LNCAP (cell line): ENCODE results near the gene RRP9.

Experiments
- TF ChIP-seq, protein P1 (sequence below): fragments of 450-650 bp; IDR thresholded peaks from 2 replicates; pipeline ENCODE4 v1.5.1; 2017; ENCODE audit warnings: mild to moderate bottlenecking

Gene RRP9

GRCh38 chr3:51943451-51944391 is 2.0 kb upstream of the RRP9 start:
- TF ChIP-seq, protein P1, sequence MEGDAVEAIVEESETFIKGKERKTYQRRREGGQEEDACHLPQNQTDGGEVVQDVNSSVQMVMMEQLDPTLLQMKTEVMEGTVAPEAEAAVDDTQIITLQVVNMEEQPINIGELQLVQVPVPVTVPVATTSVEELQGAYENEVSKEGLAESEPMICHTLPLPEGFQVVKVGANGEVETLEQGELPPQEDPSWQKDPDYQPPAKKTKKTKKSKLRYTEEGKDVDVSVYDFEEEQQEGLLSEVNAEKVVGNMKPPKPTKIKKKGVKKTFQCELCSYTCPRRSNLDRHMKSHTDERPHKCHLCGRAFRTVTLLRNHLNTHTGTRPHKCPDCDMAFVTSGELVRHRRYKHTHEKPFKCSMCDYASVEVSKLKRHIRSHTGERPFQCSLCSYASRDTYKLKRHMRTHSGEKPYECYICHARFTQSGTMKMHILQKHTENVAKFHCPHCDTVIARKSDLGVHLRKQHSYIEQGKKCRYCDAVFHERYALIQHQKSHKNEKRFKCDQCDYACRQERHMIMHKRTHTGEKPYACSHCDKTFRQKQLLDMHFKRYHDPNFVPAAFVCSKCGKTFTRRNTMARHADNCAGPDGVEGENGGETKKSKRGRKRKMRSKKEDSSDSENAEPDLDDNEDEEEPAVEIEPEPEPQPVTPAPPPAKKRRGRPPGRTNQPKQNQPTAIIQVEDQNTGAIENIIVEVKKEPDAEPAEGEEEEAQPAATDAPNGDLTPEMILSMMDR: no peak

DNA sequence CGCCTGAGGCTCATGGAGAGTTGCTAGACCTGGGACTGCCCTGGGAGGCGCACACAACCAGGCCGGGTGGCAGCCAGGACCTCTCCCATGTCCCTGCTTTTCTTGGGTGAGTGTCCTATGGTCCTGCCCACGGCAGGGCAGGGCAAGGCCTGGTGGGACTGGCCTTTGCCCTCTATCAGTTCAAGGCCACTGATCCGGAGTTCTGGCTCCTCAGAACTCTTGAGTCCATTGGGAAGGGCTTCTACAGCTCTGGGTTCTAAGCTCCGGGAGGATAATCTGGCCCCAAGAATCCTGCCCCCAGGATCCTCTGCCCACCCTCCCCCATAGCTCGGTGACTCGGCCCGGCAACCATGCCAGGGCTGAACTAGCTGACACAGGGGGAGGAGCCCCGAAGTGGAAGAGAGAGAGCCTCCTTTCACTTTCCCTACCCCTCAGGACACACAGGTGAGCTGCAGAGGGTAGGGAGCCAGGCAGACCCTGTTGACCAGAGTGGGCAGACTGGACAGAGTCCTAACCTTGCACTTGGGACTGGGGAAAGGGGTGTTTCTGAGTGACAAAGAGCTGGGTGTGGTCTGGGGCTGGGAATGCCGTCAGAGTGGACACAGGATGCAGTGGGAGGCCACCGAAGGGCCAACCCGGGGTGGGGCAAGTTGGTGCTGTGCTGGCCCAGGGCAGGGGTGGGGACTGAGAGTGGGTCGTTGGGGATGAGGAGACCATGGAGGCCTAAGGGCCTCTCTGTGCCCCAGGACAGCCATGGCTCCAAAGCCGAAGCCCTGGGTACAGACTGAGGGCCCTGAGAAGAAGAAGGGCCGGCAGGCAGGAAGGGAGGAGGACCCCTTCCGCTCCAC is 1.1 kb upstream of the RRP9 start:
- TF ChIP-seq, protein P1: no peak

- TF ChIP-seq, protein P1: no peak
These were observed 274 bp downstream of the RRP9 start for GRCh38 chr3:51941463-51941797.

DNA sequence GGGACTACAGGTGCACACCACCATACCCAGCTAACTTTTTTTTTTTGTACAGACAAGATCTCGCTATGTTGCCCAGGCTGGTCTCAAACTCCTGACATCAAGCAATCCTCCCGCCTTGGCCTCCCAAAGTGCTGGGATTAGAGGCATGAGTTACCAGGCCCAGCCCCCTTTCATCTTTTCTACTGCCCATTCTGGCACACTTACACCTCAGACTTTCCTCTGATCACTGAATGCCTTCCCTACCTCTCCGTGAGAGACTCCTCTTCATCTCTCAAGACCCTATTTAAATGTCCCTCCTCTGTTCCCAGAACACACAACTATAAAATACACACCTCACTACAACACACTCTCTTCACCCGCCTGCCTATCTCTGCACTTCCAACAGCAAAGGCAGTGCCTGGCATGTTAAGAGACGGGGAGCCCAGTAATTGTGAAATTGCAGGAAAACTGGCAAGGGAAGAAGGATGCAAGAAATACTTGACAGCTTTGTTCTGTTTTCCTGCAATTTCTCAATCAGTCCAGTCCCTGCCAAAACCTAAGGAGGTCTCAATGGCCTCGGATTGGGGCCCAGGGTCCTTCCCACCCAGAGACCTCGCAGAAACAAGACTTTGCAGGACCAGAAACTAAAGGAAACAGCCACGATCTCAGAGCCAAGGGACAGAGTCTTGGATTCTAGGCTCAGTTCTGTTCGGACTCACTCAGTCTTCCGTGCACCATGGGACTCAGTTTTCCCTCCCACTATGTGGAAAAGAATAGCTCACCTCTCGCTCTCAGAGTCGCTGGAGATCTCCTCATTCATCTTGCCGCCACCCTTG is 849 bp downstream of the RRP9 start:
- TF ChIP-seq, protein P1: no peak

- TF ChIP-seq, protein P1: no peak
These were observed 2.8 kb downstream of the RRP9 start for GRCh38 chr3:51938780-51939425.

DNA sequence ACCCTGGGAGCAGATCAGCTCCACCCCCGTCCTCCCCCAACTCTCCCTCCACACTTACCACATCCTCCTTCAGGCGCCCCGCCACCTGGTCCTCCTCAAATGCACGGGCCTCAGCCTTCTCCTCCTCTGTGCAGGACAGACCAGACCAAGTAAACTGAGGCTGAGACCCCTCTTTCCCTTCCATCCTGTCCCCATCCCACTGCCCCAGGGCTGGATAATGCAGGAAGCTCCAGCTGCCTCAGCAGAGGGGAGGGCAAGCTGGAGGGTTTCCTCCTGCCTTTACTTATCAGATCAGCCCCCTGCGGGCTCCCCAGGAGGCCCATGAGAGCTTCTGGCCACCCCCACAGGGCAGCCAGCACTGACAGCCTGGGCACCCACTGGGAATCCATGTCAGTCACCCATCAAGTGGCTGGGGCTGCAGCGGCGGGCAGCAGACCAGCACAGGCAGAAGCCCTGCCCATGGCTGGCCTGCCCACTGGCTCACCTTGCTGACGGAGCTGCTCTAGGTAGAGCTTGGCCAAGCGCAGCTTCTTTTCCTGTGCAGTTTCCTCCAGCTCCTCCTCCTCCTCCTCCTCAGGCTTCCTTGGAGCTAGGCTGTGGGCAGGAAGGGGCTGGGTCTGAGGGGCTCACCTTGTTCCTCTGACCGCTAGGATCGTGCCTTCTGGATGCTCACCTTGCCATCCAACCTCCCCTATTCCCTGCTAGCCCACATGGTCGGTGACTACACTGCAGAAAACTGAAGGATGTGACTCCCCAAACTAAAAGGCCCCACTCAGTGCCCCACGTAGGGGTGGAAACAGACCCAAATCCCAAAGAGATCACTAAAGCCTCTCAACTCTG is 3.9 kb downstream of the RRP9 start:
- TF ChIP-seq, protein P1: no peak
